Endothelial cell of umbilical vein (primary cell): ENCODE measurements around the gene FES. TPM values are rescaled to one million over a fixed set of nuclear protein-coding genes. Genes with fewer than 3 reads are reported as not detected.

ENCODE experiments used
- BruUV-seq: library from RNA; stranded (reverse); fragments of 400-500 nt; replicated peaks from 2 replicates; lab custom pipeline; 2021; lab: Mats Ljungman, UMichigan
- CTCF ChIA-PET: fragments of 300-600, 350-600 bp; sonication (Branson Sonifier 250); formaldehyde crosslinking; loops from one replicate; lab custom pipeline; 2021; ENCODE audit warnings: antibody characterized with exemption, inconsistent platforms; lab: Charles Lee
- POLR2A ChIA-PET: fragments of 300-600, 350-600 bp; sonication (Branson Sonifier 250); formaldehyde crosslinking; loops from one replicate; lab custom pipeline; 2021; ENCODE audit warnings: antibody characterized with exemption, inconsistent platforms; lab: Charles Lee
- DNase-seq: peaks from one replicate; pipeline ENCODE4 v3.0.0-alpha.2; 2011; ENCODE audit warnings: low read depth, low spot score
- FAIRE-seq: peaks from 2 replicates; lab custom pipeline; 2011; peaks lifted over from hg19 to GRCh38; lab: Jason Lieb, UNC
- H2AFZ ChIP-seq: 2 replicates; pipeline ENCODE4 v1.6.0; 2012; ENCODE audit warnings: low read depth, low read length, control low read depth, inconsistent platforms
- H3K27ac ChIP-seq: 2 replicates; pipeline ENCODE4 v1.5.1; 2011; ENCODE audit warnings: low read depth, mild to moderate bottlenecking, control low read depth, low read length, moderate library complexity; ENCODE audit not compliant: insufficient read depth
- H3K27me3 ChIP-seq, 2 experiments: 2 replicates each; pipeline versions ENCODE4 v1.6.0 to v1.6.1; 2011; ENCODE audit warnings: low read length in 2 of 2, mixed read lengths in 1 of 2; ENCODE audit not compliant: control insufficient read depth in 2 of 2, insufficient read depth in 2 of 2
- H3K36me3 ChIP-seq, 2 experiments: 2 replicates in 1 of 2; 3 replicates in 1 of 2; pipeline ENCODE4 v1.5.1; 2011; ENCODE audit warnings: low read length in 2 of 2, mild to moderate bottlenecking in 1 of 2, moderate library complexity in 1 of 2; ENCODE audit not compliant: control insufficient read depth in 2 of 2, insufficient read depth in 2 of 2; ENCODE audit errors: extremely low read depth in 1 of 2
- H3K4me1 ChIP-seq: 3 replicates; pipeline ENCODE4 v1.5.1; 2011; ENCODE audit warnings: mild to moderate bottlenecking, low read length; ENCODE audit not compliant: control insufficient read depth, insufficient read depth; ENCODE audit errors: extremely low read depth
- H3K4me2 ChIP-seq: 2 replicates; pipeline ENCODE4 v1.6.1; 2011; ENCODE audit warnings: low read length, control low read depth, mixed read lengths; ENCODE audit not compliant: insufficient read depth
- H3K4me3 ChIP-seq, 3 experiments: fragments of 200-600 bp in 1 of 3; sonication (generic), shearing (Covaris generic) in 1 of 3; replicated peaks in 1 of 3; 2 replicates each; pipeline ENCODE4 v1.5.1; 2011 to 2016; ENCODE audit warnings: control low read depth in 3 of 3, low read length in 3 of 3, mild to moderate bottlenecking in 2 of 3, inconsistent platforms in 1 of 3, low read depth in 1 of 3, moderate library complexity in 1 of 3; ENCODE audit not compliant: insufficient read depth in 1 of 3
- H3K79me2 ChIP-seq: 2 replicates; pipeline ENCODE4 v1.6.0; 2012; ENCODE audit warnings: low read length, inconsistent platforms; ENCODE audit not compliant: control insufficient read depth, insufficient read depth
- H3K9ac ChIP-seq: replicated peaks from 2 replicates; pipeline ENCODE3; 2011; ENCODE audit warnings: low read length, control low read depth; ENCODE audit not compliant: insufficient read depth; ENCODE audit errors: extremely low read depth
- H3K9me1 ChIP-seq: replicated peaks from 3 replicates; pipeline ENCODE4 v1.6.0; 2011; ENCODE audit warnings: mild to moderate bottlenecking, low read length; ENCODE audit not compliant: control insufficient read depth, insufficient read depth; ENCODE audit errors: extremely low read depth
- H3K9me3 ChIP-seq: replicated peaks from 2 replicates; pipeline ENCODE4 v1.5.1; 2012; ENCODE audit warnings: low read length, inconsistent platforms; ENCODE audit not compliant: control insufficient read depth, insufficient read depth
- H4K20me1 ChIP-seq: replicated peaks from 2 replicates; pipeline ENCODE3; 2011; ENCODE audit warnings: mild to moderate bottlenecking, low read length; ENCODE audit not compliant: control insufficient read depth, insufficient read depth; ENCODE audit errors: extremely low read depth
- GATA2 ChIP-seq: IDR thresholded peaks from 2 replicates; pipeline ENCODE4 v1.7.0; 2011; ENCODE audit warnings: low read depth, mild to moderate bottlenecking, moderate library complexity, mixed read lengths, low read length; ENCODE audit not compliant: insufficient read length, insufficient read depth
- MAX ChIP-seq: IDR thresholded peaks from 2 replicates; pipeline ENCODE4 v1.6.1; 2011; ENCODE audit not compliant: insufficient read depth, insufficient read length
- MYC ChIP-seq: IDR thresholded peaks from one replicate; pipeline ENCODE4 v1.6.1; 2011; ENCODE audit warnings: mild to moderate bottlenecking, low read depth, low read length
- POLR2A ChIP-seq: IDR thresholded peaks from 2 replicates; pipeline ENCODE4 v1.6.1; 2012; ENCODE audit warnings: low read depth, mild to moderate bottlenecking, control low read depth, low read length
- dilution Hi-C: fragments of 300-500 bp; cut with MboI; formaldehyde crosslinking; loops from one replicate; pipeline ENCODE4 v1.15.0; 2019; ENCODE audit warnings: low sequenced_read_pairs; ENCODE audit not compliant: extremely low pct_ligation_motif_present
- intact Hi-C: fragments of 100-400 bp; cut with micrococcal nuclease; formaldehyde crosslinking; loops from one replicate; pipeline ENCODE4 v1.10.0; 2022
- polyA plus RNA-seq, 4 experiments: library from polyadenylated mRNA; depleted of rRNA in 3 of 4; stranded (reverse) in 3 of 4; unstranded in 1 of 4; fragments of >200 nt; gene quantifications; 2 replicates each; pipeline versions ENCODE4 v1.2.1 to v1.2.3, GENCODE V29; 2011 to 2012; ENCODE audit warnings: missing spikeins in 1 of 4
- total RNA-seq: library from RNA; stranded (reverse); gene quantifications from 2 replicates; pipeline ENCODE4 v1.2.3, GENCODE V29; 2021

FES gene
- total and polyA plus RNA-seq, 2 donors (not counting 3 experiments of a cell fraction or from before 2014, with no cell fraction given): 41.5 to 58.1 TPM

- BruUV-seq: no TSS peak
- dilution Hi-C loops (no loop called here), intact Hi-C loops (loop anchor here (10.0 kb wide), 1 partner anchor 345 kb away; no protein-coding TSS in a partner anchor)
- DNase-seq: no peak
- Histone ChIP-seq H3K4me2 (no peak overlapping the region), H3K9me3 (no peaks in the 10 kb centered on the region), H3K79me2 (peaks cover 14% of the 10 kb centered on the region), H2AFZ (no peak overlapping the region), H3K36me3 (peaks cover 15 to 51% of the 10 kb centered on the region in 2 experiments), H3K9ac (no peak overlapping the region), H4K20me1 (no peaks in the 10 kb centered on the region), H3K27ac (no peak overlapping the region), H3K27me3 (no peaks in the 10 kb centered on the region), H3K4me1 (peaks cover 8% of the 10 kb centered on the region), H3K4me3 (no peak overlapping the region), H3K9me1 (no peaks in the 10 kb centered on the region)
- ChIA-PET CTCF (no interaction called here), POLR2A (no interaction called here)
- TF ChIP-seq MYC: no peak
- TF ChIP-seq GATA2: no peak
- no peak for TF ChIP-seq MAX
- no peak for FAIRE-seq
Measured at GRCh38 chr15:90879730-90880366, 4.5 kb upstream of the FES start.

- Histone ChIP-seq H3K9me1 (no peaks in the 10 kb centered on the region), H3K36me3 (peaks cover 15 to 51% of the 10 kb centered on the region in 2 experiments), H3K9ac (no peak overlapping the region), H2AFZ (no peak overlapping the region), H3K79me2 (peaks cover 10% of the 10 kb centered on the region), H3K4me2 (no peak overlapping the region), H3K4me1 (peaks cover 16% of the 10 kb centered on the region), H4K20me1 (no peaks in the 10 kb centered on the region), H3K27me3 (no peaks in the 10 kb centered on the region), H3K27ac (no peak overlapping the region), H3K9me3 (no peaks in the 10 kb centered on the region), H3K4me3 (no peak overlapping the region)
- DNase-seq (no peak), FAIRE-seq (no peak)
- ChIA-PET POLR2A (no interaction called here), CTCF (no interaction called here)
- dilution Hi-C loops (no loop called here), intact Hi-C loops (loop anchor here (10.0 kb wide), 1 partner anchor 346 kb away; no protein-coding TSS in a partner anchor)
- no TSS peak for BruUV-seq
- no peak for TF ChIP-seq POLR2A
Measured at GRCh38 chr15:90880381-90881145, 3.7 kb upstream of the FES start.
